GM19193 (cell line): ENCODE results near the gene CENPM.

ENCODE experiments used
- POLR2A ChIP-seq: IDR thresholded peaks from 4 replicates; pipeline ENCODE4 v1.6.1; 2011; ENCODE audit not compliant: insufficient read depth, insufficient read length; ENCODE audit errors: extremely low read depth

Gene CENPM

DNA sequence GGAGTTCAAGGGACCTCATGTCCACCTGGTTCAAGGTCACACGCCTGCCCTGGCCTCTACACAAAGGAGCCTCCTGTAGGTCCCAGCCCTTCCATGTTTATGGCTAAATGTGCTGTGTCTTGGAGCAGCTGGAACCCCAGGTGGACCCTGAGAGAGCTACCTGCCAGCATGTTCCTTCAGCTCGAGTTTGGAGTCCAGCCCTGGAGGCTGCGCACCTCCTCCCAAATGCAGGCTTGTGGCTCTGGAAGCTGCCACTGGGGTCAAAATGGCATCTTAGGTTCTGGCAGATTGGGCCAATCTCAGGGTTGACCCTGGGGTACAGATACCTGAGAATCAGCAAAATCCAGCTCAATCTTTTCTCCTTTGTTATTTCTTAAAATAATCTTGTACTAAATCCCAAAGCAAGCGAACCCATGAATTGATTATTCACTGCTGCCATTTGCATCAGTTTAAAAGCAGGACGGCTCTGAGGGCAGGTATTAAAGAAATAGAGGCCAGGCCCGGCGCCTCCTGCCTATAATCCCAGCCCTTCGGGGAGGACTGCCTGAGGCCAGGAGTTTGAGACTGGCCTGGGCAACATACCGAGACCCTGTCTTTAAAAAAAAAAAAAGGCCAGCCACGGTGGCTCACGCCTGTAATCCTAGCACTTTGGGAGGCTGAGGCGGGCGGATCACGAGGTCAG is 23.2 kb downstream of the CENPM start:
- no peak for TF ChIP-seq POLR2A

DNA sequence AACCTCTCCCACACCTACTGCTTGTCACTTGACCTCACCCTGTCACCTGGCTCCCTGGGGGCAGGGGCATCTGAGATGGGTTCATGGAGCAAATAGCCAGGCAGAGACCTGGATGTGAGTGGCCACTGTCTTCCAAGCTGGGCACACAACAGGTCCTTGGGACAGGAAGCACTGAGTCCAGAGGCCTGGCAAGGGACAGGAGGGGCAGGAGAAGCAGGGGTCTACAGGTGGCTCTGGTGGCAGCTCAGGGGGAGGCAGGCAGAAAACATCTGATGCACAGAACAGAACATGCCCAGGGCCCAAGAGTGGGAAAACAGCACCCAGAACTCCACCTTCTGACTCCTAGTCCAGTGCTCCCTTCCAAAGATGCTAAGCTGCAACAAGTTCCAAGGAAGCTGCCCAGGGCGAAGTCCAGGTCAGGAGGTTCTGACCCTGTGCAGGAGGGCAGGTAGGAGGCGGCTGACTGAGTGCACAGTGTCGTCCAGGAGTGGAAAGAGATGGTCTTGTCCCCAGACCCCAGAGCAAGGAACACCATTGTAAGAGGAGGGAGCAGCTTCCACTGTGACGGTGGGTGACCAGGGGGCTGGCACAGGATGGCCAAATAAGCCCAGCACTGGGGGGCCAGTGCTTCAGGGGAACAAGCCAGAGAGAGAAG is 23.9 kb downstream of the CENPM start:
- no peak for TF ChIP-seq POLR2A

DNA sequence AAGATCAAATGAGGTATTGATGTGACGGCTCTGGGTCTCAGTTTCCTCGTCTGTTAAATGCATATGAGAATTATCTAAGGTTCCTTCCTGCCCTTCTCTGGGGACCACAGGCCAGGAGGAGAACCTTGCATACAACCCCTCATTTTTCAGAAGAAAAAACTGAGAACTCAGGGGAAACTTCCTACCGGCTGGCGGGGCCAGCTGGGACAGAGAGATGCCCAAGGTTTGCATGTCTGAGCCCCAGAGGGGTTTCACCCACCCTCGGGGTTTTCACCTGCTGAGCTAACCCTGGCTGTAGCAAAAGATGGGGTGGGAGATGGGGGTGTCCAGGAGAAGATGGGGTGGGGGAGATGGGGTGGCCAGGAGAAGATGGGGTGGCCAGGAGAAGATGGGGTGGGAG is 24.6 kb downstream of the CENPM start:
- TF ChIP-seq POLR2A = no peak

DNA sequence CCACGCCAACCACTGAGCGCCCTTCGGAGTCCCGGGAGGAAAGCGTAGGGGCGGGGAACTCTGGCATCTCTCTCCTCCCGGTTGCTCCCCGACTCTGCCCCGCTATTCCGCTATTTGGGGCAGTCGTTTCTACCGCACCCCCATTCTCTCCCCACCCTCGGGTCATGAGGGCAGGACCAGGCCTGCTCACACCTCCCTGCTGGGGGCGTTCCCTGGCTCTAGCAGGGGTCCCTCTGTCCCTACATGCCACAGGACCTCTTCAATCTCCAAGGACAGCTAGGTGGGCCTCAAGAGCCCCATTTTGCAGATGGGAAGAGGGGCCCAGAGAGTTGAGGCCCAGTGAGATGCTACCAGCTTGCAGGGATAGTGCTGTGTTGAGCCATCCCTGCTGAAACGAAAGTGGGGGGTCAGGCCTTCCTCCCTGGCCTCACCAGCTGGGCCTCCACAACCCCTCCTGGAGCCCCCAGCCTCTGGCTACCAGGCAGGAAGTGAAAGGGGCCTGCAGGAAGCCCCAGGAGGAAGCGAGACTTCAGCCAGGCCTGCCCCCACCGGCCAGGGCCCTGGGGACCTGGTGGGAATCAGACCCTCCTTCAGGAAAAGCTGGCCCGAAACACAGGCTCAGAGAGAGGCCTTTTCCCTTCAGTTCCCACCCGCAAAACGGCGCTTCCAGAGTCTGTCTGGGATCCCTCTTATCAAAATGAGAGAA is 26.5 kb downstream of the CENPM start:
- TF ChIP-seq POLR2A = peak; percentile 53

DNA sequence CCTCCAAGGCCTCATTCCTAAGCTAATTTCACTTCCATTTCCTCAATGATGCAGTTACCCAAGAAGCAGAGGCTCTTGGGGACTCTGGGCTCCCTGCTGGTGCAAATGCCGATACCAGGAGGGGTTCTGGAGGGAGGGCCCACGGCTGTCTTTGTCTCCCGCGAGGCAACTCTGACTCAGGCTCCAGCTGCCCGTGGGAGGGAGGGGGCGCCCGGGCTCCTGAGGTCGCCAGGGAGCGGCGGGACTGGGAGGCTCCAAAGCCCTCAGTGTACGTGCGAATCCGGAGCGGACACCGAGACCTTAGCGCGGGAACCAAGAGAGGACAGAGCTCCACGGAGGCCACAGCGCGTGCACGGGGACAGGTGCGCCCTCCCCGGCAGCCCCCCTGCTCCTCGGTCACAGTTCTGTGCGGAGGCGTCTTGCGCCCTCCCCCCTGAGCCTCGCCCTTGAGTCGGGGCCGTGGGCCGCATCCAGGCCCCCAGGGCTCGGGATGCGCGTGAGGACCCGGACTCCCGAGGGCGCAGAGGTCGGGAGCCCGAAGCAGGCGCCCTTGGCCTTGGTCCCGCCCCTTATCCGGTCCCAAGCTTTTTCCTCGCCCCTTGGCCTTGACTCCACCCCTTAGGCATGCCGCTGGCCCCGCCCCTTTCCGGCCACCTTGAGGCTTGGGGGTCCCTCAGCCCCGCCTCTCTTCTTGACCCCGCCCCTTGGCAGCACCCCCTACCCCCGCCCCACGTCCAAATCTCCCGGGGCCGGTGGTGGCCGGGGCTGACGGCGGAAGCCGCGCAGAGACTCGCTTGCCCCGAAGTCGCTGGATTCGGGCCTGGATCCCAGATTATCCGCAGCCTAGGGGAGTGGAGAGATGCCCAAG is 27.4 kb downstream of the CENPM start:
- peak; percentile 71 for TF ChIP-seq POLR2A

DNA sequence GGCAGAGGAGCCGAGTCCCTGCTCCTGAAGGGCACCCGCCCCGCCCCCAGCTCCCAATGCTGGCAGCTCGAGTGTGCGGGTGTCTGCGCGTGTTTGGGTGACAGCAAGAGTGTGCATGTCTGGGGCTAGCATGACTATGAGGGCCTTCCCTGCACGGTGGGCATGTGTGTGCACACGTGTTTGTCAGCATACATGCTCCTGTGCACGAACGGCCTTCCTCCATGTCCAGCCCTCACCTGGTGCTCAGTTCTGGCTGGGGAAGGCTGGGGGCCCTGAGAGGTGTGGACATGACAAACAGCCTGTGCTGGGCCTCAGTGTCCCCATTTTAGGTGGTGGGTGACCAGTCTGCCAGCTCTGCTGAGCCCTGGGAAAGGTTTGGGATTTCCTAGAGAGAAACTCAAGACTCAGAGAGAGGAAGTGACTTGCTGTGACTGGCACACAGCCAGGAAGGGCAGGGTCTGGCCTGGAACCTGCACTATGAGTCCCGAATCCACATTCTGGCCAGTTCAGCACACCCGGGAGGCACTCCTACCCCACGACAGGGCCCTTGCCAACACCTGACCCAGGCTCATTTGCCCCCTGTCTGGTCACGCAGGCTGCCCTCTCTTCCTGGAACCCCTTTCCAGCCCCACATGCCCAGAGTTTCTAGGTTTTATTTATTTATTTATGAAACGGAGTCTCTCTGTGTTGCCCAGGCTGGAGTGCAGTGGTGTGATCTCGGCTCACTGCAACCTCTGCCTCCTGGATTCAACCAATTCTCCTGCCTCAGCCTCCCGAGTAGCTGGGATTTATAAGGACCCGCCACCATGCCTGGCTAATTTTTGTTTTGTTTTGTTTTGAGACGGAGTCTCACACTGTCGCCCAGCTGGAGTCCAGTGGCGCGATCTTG is 28.8 kb downstream of the CENPM start:
- no peak for TF ChIP-seq POLR2A

DNA sequence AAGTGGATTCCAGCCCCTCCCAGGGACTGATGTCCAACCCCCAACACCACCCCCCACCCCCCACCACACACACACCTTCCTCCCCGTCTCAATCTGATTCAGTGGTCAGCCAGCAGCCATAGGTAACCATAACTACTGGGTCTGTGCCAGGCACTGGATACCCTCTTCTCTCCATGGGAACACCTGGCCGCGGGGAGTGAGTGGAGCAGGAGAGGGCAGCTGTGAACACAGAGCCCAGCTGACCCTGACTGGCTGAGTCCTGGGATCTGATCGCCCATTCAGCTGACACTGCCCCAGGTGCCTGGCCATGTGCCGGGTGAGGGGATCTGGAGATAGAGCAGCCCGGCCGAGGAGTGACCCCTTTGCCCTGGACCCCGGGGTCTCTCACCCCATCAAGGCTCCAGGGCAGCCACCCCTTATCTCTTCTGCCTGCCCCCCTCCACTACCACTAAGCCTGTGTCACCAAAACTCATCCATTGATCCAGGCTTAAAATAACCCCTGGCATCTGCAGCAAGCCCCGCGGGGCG is 29.5 kb downstream of the CENPM start:
- TF ChIP-seq POLR2A = no peak

DNA sequence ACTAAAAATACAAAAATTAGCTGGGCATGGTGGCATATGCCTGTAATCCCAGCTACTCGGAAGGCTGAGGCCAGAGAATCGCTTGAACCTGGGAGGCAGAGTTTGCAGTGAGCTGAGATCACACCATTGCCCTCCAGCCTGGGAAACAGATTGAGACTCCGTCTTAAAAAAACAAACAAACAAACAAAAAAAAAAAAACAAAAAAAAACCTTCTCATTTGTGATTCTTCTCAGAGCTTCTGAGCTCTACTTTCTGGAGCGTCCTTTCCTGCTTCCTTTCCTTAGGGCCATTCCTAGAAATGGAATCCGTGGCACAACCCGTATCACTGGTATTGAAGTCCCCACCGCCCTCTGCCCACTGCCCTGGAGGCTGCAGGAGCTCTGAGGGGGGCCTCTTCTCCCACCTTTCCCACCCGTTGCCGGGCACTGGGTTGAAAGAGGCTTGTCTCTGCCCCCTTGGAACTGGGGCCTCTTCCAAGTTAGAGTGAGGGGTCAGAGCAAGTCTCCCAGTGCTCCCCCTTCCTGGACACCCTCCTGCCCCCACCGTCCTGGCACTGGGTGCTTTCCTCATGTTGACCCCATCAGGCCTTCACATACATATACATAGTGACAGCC is 30.1 kb downstream of the CENPM start:
- peak; percentile 13 for TF ChIP-seq POLR2A

DNA sequence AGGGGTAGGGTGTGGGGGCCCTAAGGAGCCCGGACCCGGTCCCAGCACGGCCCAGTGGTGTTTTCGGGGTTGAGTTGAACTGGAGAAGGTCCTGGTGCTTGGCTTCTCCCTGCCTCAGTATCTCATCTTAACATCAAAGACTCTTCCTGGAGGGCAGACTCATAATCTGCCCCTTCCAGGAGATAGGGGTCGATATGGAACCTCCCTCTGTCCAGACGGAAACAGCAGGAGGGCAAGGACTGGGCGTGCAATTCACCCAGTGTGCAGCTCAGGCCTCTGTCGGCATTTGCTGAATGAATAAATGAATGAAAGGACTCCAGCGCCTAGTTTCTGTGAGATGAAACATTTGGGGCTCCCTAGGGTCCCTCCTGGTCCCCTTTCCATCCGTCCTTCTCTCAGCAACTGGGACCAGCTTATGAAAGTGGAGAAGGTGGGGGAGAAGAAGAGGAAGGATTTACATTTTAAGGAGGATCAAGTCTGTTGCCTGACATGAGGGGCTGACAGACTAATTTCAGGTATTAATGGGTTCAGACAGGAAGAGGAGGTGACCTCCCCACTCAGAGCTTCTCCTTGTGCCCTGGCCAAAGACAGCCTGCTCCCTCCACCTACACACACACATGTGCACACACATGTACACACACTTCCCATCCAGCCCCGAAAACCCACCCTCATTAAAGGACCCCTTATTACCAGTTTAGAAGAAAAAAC is 31.0 kb downstream of the CENPM start:
- peak; percentile 18 for TF ChIP-seq POLR2A

DNA sequence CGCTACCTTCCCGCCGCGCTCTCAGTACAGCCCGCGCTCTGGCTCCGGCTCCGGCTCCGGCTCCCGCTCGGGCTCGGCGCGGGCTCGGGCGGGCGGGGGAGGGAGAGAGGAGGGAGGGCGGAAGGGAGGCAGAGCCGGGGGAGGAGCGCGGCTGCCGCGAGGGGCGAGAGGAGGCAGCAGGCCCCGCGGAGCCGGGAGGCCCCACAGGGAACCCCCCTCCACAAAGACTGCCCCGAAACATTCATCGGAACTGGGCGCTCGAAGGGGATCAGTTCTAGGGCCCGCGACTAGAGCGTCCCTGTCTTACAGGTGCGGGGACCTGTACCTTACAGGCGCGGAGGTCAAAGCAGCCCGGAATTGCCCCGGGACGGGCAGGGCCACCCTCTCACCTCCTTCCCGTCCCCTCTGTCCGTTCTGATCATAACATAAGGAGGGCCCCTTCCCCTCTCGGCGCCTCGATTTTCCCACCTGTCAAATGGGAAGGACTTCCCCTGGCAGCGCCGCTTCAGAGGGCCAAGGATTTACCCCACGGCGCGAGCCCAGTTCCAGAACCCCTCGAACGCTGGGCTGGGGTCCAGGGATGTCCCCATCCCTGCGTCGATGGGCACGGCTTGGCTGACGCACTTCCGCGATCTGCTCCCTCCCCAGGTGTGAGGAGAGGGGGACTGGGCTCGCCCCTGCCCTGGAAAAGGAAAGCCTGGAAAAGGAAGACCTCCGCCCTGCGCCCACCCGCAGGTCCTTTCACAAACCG is 31.7 kb downstream of the CENPM start, which contains the start of gene SHISA8:
TSS of gene SHISA8 (minus strand) at position 40 of the 751 bp plus-strand sequence. CDS start 407 bp downstream, outside the sequence.
- TF ChIP-seq POLR2A = peak; percentile 6

DNA sequence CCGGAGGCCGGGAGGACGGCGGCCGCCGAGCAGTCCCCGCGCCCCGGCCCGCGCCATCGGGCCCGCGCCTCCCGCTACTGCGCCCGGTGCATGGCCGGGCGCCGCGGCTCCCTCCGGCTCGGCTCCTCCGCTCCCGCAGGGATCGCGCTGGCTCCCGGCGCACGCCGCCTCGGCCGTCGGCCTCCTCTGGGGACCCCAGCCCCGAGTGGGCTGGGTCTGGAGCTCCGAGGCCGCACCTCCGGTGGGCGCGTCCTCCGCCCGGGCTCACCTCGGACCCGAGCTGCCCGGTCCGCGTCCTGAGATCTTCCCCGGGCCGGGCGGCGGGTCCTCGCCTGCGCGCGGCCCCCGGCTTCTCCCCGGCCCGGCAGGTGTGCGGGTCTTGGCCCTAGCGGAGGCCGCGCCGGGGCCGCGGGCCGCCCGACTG is 32.3 kb downstream of the CENPM start:
- no peak for TF ChIP-seq POLR2A
